CD8-positive, alpha-beta memory T cell (primary cell): ENCODE results near the gene SLC19A3. TPM values are rescaled to one million over a fixed set of nuclear protein-coding genes. Genes with fewer than 3 reads are reported as not detected.

ENCODE experiments used
- CTCF ChIA-PET: fragments of 350-600 bp; sonication (Branson Sonifier 250); formaldehyde crosslinking; loops from one replicate; lab custom pipeline; 2021; ENCODE audit warnings: antibody characterized with exemption; lab: Charles Lee
- POLR2A ChIA-PET: fragments of 350-600 bp; sonication (Branson Sonifier 250); formaldehyde crosslinking; loops from one replicate; lab custom pipeline; 2021; ENCODE audit warnings: antibody characterized with exemption; lab: Charles Lee
- DNase-seq, 5 donors: peaks; one replicate each; pipeline versions ENCODE4 v3.0.0 to v3.0.0-alpha.2; 2020 to 2022; ENCODE audit warnings: mixed read lengths in 1 of 5
- H3K27ac ChIP-seq: one replicate; pipeline ENCODE4 v1.7.0; 2013; ENCODE audit warnings: low read depth, mild to moderate bottlenecking, low read length, moderate library complexity
- H3K27me3 ChIP-seq: 2 replicates; pipeline ENCODE4 v1.7.0; 2013; ENCODE audit warnings: low read length, mild to moderate bottlenecking; ENCODE audit not compliant: insufficient read depth, poor library complexity, severe bottlenecking
- H3K36me3 ChIP-seq: 2 replicates; pipeline ENCODE4 v1.7.0; 2013; ENCODE audit warnings: mild to moderate bottlenecking, low read length, moderate library complexity; ENCODE audit not compliant: insufficient read depth
- H3K4me1 ChIP-seq: 2 replicates; pipeline ENCODE4 v1.7.0; 2013; ENCODE audit warnings: mild to moderate bottlenecking, low read length, moderate library complexity; ENCODE audit not compliant: insufficient read depth
- H3K4me3 ChIP-seq: 2 replicates; pipeline ENCODE4 v1.7.0; 2013; ENCODE audit warnings: mild to moderate bottlenecking, low read length
- H3K9me3 ChIP-seq: 2 replicates; pipeline ENCODE4 v1.7.0; 2013; ENCODE audit warnings: mild to moderate bottlenecking, low read length
- H3K27ac Mint-ChIP-seq, 8 donors: one replicate each; pipeline ENCODE4 v1.8.0; 2020 to 2021; ENCODE audit warnings: mixed read lengths in 8 of 8, mild to moderate bottlenecking in 6 of 8, inconsistent platforms in 3 of 8, moderate library complexity in 3 of 8
- H3K27me3 Mint-ChIP-seq, 2 donors: one replicate each; pipeline ENCODE4 v1.8.0; 2020 to 2021; ENCODE audit warnings: mixed read lengths in 2 of 2, mild to moderate bottlenecking in 1 of 2, moderate library complexity in 1 of 2
- H3K36me3 Mint-ChIP-seq, 3 donors: one replicate each; pipeline ENCODE4 v1.8.0; 2020 to 2021; ENCODE audit warnings: mixed read lengths in 3 of 3, inconsistent platforms in 1 of 3, mild to moderate bottlenecking in 1 of 3
- H3K4me1 Mint-ChIP-seq, 3 donors: one replicate each; pipeline ENCODE4 v1.8.0; 2020 to 2021; ENCODE audit warnings: mixed read lengths in 3 of 3, inconsistent platforms in 1 of 3, mild to moderate bottlenecking in 1 of 3
- H3K4me3 Mint-ChIP-seq, 7 donors: one replicate each; pipeline ENCODE4 v1.8.0; 2020 to 2021; ENCODE audit warnings: mixed read lengths in 7 of 7, mild to moderate bottlenecking in 6 of 7, moderate library complexity in 4 of 7, inconsistent platforms in 2 of 7
- H3K9me3 Mint-ChIP-seq, 5 donors: one replicate each; pipeline ENCODE4 v1.8.0; 2020 to 2022; ENCODE audit warnings: mixed read lengths in 5 of 5, mild to moderate bottlenecking in 3 of 5, moderate library complexity in 2 of 5, inconsistent platforms in 1 of 5
- polyA plus RNA-seq: library from polyadenylated mRNA; unstranded; fragments of 300-500 nt; fragmentation: Illumina TruSeq; gene quantifications from one replicate; pipeline ENCODE4 v1.2.3, GENCODE V29; 2021
- total RNA-seq, 2 experiments: library from RNA; stranded (reverse); gene quantifications; one replicate each; pipeline ENCODE4 v1.2.3, GENCODE V29; 2021

The SLC19A3 gene
- total and polyA plus RNA-seq, 3 experiments from 2014 or later: not detected

DNA sequence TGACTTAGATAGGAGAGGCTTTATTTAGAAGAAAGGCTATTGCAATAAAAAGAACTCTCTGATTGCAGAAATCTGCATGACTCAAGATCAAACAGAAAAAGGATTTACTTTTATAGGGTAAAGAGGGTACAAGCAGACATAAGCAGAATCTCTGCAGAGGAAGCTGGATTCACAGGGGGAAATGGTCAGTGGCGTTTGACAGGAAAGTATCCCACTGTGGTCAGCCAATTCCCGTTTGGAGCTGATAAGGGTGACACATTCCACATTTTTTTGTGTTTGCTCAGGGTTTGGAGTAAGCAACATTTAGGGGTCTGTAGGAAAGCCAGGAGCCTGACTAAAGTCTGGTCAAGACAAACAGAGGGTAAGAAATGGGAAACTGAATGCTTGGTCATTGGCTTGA, 75.2 kb downstream of the SLC19A3 start:
- Histone ChIP-seq H3K27me3 (no peaks in the 10 kb centered on the region), H3K27ac (no peak overlapping the region), H3K4me3 (no peak overlapping the region), H3K9me3 (no peaks in the 10 kb centered on the region), H3K4me1 (no peaks in the 10 kb centered on the region), H3K36me3 (no peaks in the 10 kb centered on the region)
- Mint-ChIP-seq H3K27me3 (peaks cover 0 to 12% of the 10 kb centered on the region in 2 donors), H3K27ac (no peak overlapping the region), H3K4me1 (no peaks in the 10 kb centered on the region), H3K4me3 (no peak overlapping the region), H3K9me3 (no peaks in the 10 kb centered on the region), H3K36me3 (no peaks in the 10 kb centered on the region)
- POLR2A ChIA-PET: no interaction called here
- DNase-seq: no peak
- CTCF ChIA-PET: no interaction called here

DNA sequence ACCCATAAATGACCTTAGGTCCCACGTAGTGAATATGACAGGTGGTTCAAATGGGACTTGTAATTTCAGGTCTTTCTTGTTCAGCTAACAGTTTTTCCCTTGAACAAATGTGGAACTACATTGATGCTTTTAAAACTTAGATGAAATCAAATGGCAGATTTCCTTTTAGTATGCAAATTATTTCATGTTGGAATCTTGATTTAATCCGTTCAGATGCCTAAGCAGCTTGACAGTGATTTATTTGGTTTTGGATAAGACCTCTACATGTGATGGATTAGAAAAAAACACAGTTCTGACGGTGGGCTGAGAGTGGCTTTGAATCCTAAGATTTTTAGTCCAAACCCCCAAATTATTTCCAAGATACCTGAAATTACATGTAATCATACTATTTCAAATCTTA, 83.6 kb downstream of the SLC19A3 start:
- H3K4me1 Mint-ChIP-seq: no peaks in the 10 kb centered on the region
- H3K27me3 ChIP-seq: no peaks in the 10 kb centered on the region
- H3K9me3 ChIP-seq: no peaks in the 10 kb centered on the region
- H3K27ac Mint-ChIP-seq: no peak overlapping the region
- H3K36me3 ChIP-seq: no peaks in the 10 kb centered on the region
- peaks cover 5 to 33% of the 10 kb centered on the region in 2 donors for H3K27me3 Mint-ChIP-seq
- H3K4me3 ChIP-seq: no peak overlapping the region
- H3K27ac ChIP-seq: no peak overlapping the region
- no peaks in the 10 kb centered on the region for H3K9me3 Mint-ChIP-seq
- no peaks in the 10 kb centered on the region for H3K4me1 ChIP-seq
- no peak for DNase-seq
- H3K36me3 Mint-ChIP-seq: no peaks in the 10 kb centered on the region
- ChIA-PET CTCF (no interaction called here), POLR2A (no interaction called here)
- H3K4me3 Mint-ChIP-seq: no peak overlapping the region

Other genes with a start within 250 kb of the SLC19A3 start
- gene AGFG1, start 245.9 kb downstream of the SLC19A3 start, total RNA-seq: 100 to 1,000 TPM; 139 to 141 TPM
- gene AGFG1, start 245.9 kb downstream of the SLC19A3 start, polyA plus RNA-seq: 31.6 TPM
- gene SCYGR2, start 119.1 kb downstream of the SLC19A3 start, total RNA-seq: not detected
- not detected for gene SCYGR2, start 119.1 kb downstream of the SLC19A3 start, polyA plus RNA-seq
- gene SCYGR3, start 103.2 kb downstream of the SLC19A3 start, total RNA-seq: not detected
- gene SCYGR3, start 103.2 kb downstream of the SLC19A3 start, polyA plus RNA-seq: not detected
- not detected for gene SCYGR4, start 100.5 kb downstream of the SLC19A3 start, total RNA-seq
- gene SCYGR4, start 100.5 kb downstream of the SLC19A3 start, polyA plus RNA-seq: not detected
- not detected for gene SCYGR5, start 51.2 kb downstream of the SLC19A3 start, total RNA-seq
- gene SCYGR5, start 51.2 kb downstream of the SLC19A3 start, polyA plus RNA-seq: not detected
- gene SCYGR6, start 6.7 kb upstream of the SLC19A3 start, total RNA-seq: not detected
- gene SCYGR6, start 6.7 kb upstream of the SLC19A3 start, polyA plus RNA-seq: not detected
- not detected for gene SCYGR7, start 10.3 kb upstream of the SLC19A3 start, total RNA-seq
- not detected for gene SCYGR7, start 10.3 kb upstream of the SLC19A3 start, polyA plus RNA-seq
- gene SCYGR8, start 27.9 kb upstream of the SLC19A3 start, total RNA-seq: not detected
- gene SCYGR8, start 27.9 kb upstream of the SLC19A3 start, polyA plus RNA-seq: not detected
- 1 to 10 TPM; 3.5 to 5.0 TPM for gene CCL20, start 95.8 kb upstream of the SLC19A3 start, total RNA-seq
- 0.63 TPM for gene CCL20, start 95.8 kb upstream of the SLC19A3 start, polyA plus RNA-seq
- gene DAW1, start 153.6 kb upstream of the SLC19A3 start, total RNA-seq: not detected
- not detected for gene DAW1, start 153.6 kb upstream of the SLC19A3 start, polyA plus RNA-seq